ENCODE results near the gene HDAC10.
"Not testable (repeated sequence)": the region's sequence is repeated elsewhere in the genome, so short reads cannot be mapped to it uniquely, and the experiment has no call there.

HDAC10 gene

DNA sequence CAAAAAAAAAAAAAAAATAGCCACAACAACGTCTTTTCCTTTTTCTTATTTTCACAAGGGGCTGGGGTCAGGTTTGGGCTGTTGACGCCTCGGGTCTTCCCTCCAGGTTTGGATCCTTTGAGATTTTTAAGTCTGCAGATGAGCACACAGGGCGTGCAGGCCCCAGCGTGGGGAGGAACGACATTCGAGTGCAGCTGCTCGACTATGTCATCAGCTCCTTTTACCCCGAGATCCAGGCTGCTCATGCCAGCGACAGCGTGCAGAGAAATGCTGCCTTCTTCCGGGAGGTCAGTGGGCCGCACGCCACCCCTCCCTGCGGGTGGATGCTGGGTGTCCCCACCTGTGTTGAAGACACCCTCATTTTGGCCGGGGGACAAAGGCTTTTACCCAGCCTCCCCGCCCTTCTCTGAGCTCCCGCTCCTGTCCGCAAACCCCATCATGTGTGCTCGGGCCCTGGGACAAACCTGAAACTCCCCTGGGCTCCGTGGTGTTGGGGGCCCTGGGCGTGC lies 42.6 kb downstream of the HDAC10 start:
- no peak for DNase-seq (ENCODE audit: low read depth)
- TF ChIP-seq, protein P1, sequence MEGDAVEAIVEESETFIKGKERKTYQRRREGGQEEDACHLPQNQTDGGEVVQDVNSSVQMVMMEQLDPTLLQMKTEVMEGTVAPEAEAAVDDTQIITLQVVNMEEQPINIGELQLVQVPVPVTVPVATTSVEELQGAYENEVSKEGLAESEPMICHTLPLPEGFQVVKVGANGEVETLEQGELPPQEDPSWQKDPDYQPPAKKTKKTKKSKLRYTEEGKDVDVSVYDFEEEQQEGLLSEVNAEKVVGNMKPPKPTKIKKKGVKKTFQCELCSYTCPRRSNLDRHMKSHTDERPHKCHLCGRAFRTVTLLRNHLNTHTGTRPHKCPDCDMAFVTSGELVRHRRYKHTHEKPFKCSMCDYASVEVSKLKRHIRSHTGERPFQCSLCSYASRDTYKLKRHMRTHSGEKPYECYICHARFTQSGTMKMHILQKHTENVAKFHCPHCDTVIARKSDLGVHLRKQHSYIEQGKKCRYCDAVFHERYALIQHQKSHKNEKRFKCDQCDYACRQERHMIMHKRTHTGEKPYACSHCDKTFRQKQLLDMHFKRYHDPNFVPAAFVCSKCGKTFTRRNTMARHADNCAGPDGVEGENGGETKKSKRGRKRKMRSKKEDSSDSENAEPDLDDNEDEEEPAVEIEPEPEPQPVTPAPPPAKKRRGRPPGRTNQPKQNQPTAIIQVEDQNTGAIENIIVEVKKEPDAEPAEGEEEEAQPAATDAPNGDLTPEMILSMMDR (IDR thresholded peaks at IDR 0.05; ENCODE audit: insufficient read depth, low read depth, low read length, missing control alignments), result no peak
- H3K4me3 ChIP-seq (ENCODE audit: low read length), result no peak overlapping the region

DNA sequence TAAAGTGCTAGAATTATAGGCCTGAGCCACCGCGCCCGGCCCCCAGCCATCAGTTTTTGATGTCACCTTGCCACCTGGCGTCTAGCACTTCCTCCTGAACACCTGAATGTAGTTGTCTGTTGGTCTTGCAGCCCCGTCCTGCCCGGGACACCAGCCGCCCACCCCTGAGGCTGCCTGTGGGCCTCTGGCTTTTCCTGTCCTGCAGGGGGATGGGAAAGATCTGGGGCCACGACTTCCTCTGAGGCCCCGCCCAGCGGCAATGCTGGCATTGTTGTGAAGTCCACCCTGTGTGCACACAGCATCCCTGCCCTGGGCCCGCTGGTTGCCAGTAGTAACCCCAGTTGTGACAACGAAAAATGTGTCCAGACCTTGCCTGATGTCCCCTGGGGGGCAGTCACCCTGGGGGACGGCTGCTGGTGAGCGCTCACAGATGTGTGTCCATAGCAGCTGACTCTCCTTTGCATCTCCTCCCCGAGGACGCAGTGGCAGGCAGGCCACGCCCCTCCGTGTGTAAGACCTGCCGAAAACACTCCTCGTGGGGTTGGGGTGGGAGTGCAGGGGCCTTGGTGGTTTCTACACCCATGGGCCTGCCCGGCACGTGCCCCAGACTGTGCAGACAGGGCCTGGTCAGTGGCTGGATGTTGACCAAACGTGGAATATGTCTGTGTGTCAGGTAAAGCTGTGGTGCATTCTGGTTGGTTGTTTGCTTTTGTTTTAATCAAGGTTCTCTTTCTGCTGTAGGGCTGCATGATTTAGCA lies 43.5 kb downstream of the HDAC10 start:
- TF ChIP-seq, protein P1 (IDR thresholded peaks at IDR 0.05; ENCODE audit: insufficient read depth, low read depth, low read length, missing control alignments), result no peak
- H3K4me3 ChIP-seq (ENCODE audit: low read length), result no peak overlapping the region
- no peak for DNase-seq (ENCODE audit: low read depth)

DNA sequence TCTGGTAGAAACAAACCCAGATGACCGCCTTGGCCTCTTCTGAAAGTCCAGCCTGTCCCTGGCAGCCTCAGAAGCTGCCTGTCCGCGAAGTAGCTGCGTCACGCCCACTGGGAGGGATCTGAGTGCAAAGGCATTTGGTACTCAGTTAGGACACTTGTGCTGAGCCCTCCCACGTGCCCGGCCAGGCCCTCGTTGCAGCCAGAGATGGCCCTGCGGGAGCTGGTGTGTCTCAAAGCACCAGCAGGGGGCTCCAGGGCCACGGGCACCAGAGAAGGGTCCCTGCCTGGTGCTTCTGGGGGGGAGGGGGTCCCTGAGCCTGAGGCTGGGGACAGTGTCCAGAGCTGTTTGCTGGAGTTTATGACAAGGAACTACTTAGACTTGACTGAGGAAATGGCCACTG lies 44.5 kb downstream of the HDAC10 start:
- H3K4me3 ChIP-seq (ENCODE audit: low read length), result no peak overlapping the region
- DNase-seq (ENCODE audit: low read depth), result peak; percentile 35
- TF ChIP-seq, protein P1 (IDR thresholded peaks at IDR 0.05; ENCODE audit: insufficient read depth, low read depth, low read length, missing control alignments), result peak; percentile 44

DNA sequence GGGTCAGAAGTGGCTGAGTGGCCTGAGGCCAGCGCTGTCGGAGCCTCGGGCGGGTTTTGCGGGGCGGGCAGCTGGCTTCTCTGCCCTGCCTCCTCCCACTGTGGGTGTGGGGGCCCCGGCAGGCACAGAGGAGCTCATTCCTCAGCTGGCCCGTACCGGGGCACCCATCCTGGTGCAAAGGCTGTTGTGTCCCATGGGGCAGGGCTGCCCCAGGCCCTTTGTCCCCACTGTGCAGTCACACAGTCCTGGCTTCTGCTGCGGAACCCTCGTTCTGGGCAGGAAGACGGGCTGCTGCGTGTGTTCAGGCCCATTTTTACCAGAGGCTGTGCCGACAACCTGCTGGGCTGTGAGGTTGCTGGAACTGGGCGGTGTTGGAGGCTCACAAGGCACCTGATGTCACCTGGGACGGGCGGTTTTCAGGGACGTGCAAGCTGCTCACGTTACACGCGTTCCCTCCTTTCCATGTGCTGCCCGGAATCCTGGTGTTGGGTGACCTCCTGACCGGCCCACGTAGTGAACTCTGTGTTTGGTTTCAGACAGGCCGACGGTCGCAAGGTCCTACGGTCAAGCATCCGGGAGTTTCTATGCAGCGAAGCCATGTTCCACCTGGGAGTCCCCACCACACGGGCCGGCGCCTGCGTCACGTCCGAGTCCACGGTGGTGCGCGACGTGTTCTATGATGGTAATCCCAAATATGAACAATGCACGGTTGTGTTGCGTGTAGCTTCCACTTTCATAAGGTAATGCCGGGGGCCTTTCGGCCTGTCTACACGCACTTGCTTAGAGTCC lies 45.1 kb downstream of the HDAC10 start:
- no peak overlapping the region for H3K4me3 ChIP-seq (ENCODE audit: low read length)
- DNase-seq (ENCODE audit: low read depth), result no peak
- TF ChIP-seq, protein P1 (IDR thresholded peaks at IDR 0.05; ENCODE audit: insufficient read depth, low read depth, low read length, missing control alignments), result no peak

DNA sequence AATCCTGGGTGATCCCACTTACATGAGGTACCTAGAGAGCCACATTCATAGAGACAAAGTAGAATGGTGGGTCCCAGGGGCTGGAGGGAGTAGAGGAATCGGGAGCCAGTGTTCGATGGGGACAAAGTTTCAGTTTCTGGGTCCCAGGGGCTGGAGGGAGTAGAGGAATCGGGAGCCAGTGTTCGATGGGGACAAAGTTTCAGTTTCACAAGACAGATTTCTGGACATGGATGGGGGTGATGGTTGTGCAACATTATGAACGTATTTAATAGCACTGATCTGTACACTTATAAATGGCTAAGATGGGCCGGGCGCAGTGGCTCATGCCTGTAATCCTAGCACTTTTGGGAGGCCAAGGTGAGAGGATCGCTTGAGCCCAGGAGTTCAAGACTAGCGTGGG lies 46.1 kb downstream of the HDAC10 start:
- DNase-seq (ENCODE audit: low read depth); H3K4me3 ChIP-seq (ENCODE audit: low read length): not testable (repeated sequence)

DNA sequence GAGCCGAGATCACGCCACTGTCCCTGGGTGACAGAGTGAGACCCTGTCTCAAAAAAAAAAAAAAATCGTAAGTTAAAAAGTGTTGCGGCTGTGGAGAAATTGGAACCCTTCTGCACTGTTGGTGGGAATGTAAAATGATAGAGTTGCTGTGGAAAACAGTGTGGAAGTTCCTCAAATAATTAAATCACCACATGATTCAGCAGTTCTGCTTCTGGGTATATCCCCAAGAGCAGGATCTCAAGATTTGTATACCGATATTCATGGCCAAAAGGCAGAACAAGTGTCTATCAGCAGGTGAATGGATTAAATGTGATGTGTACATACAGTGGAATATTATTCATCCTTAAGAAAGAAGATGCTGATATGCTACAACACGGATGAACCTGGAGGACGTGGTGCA lies 46.5 kb downstream of the HDAC10 start:
- no peak for DNase-seq (ENCODE audit: low read depth)
- TF ChIP-seq, protein P1 (IDR thresholded peaks at IDR 0.05; ENCODE audit: insufficient read depth, low read depth, low read length, missing control alignments), result no peak
- no peak overlapping the region for H3K4me3 ChIP-seq (ENCODE audit: low read length)

DNA sequence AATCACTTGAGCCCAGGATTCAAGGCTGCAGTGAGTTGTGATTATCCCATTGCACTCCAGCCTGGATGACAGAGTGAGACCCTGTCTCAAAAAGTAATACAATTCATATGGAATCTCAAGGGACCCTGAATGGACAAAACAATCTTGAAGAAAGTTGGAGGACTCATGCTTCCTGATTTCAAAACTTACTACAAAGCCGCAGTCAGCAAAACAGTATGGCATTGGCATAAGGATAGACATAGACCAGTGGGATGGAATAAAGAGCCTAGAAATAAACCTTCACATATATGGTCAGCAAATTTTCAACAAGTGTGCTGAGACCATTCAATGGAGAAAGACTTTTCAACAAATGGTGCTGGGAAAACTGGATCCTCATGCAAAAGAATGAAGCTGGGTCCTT lies 47.8 kb downstream of the HDAC10 start:
- TF ChIP-seq, protein P1 (IDR thresholded peaks at IDR 0.05; ENCODE audit: insufficient read depth, low read depth, low read length, missing control alignments), result no peak
- H3K4me3 ChIP-seq (ENCODE audit: low read length), result no peak overlapping the region
- DNase-seq (ENCODE audit: low read depth), result no peak
